Gastrocnemius medialis (tissue), 4 donors: Measurements from ENCODE around the gene SSNA1.

Source experiments
- POLR2A ChIP-seq, 2 donors: fragments of 450-650 bp; IDR thresholded peaks; one replicate each; pipeline ENCODE4 v1.6.1; 2017; ENCODE audit warnings: antibody characterized with exemption in 2 of 2, mild to moderate bottlenecking in 2 of 2, moderate library complexity in 2 of 2
- TF ChIP-seq, protein P1 (sequence below), 5 experiments: fragments of 450-650 bp in 3 of 5; fragments of 200-600 bp in 2 of 5; sonication (generic) in 2 of 5; IDR thresholded peaks in 4 of 5; conservative IDR thresholded peaks in 1 of 5; 1 replicate in 4 of 5; 2 replicates in 1 of 5; pipeline ENCODE4 v1.5.1; 2016 to 2019; ENCODE audit warnings: antibody characterized with exemption in 5 of 5, mild to moderate bottlenecking in 3 of 5, moderate library complexity in 3 of 5

DNA sequence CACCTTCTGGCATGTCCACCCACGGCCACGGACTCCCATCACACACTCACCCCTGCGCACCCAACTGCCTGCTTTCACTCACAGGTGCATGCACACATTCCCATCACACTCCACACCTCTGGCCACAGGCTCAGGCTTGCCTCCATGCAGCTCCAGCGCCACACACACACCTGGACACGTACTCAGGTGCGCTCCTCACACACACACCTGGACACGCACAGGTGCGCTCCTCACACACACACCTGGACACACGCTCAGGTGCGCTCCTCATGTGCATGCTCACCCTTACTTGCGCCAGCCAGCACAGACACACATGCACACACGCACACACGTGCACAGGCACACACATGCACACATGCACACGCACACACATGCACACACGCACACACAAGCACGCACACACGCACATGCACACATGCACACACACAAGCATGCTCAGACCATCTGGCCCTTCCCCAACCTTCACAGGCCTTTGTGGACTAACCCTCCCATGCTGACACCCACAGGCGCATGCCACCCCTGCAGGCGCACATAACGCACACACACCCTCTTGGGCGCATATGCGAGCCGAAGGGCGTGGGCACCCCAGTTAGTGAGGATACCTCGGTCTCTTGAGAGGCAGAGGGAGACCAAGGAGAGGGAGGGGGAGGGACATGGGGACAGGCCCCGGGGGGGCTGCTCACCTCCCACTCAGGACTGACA lies 41.2 kb upstream of the SSNA1 start:
- TF ChIP-seq POLR2A (IDR thresholded peaks at IDR 0.05) = no peak
- TF ChIP-seq, protein P1, sequence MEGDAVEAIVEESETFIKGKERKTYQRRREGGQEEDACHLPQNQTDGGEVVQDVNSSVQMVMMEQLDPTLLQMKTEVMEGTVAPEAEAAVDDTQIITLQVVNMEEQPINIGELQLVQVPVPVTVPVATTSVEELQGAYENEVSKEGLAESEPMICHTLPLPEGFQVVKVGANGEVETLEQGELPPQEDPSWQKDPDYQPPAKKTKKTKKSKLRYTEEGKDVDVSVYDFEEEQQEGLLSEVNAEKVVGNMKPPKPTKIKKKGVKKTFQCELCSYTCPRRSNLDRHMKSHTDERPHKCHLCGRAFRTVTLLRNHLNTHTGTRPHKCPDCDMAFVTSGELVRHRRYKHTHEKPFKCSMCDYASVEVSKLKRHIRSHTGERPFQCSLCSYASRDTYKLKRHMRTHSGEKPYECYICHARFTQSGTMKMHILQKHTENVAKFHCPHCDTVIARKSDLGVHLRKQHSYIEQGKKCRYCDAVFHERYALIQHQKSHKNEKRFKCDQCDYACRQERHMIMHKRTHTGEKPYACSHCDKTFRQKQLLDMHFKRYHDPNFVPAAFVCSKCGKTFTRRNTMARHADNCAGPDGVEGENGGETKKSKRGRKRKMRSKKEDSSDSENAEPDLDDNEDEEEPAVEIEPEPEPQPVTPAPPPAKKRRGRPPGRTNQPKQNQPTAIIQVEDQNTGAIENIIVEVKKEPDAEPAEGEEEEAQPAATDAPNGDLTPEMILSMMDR (IDR thresholded peaks at IDR 0.05 in 4 of 5, conservative IDR thresholded peaks at IDR 0.05 in 1 of 5) = no peak
